SIG-M5 treated with dmso at 0.1 percent for 504 hours (cell line): ENCODE data around the gene FAM120B.

Experiments
- DNase-seq: peaks from one replicate; lab custom pipeline; 2025; ENCODE audit not compliant: unreplicated experiment; lab: John Stamatoyannopoulos, UW

The FAM120B gene

DNA sequence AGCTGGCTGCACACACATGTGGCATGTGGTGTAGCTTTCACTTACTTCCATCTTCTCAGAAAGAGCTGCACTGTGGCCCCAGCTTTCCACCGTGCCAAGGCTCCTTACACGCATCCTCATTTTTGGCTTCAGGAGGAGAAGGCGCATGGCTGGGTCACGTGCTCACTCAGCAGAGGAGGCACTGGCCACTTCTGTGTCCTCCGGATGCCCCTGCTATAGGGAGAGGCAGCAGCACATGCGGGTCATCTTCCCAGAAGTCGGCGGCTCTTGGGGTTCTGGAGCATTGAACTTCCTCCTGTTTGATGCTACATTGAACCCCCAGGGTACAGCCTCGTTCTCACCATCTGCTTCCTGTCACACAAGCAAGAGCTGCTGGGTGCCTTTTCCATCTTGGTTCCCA, 111.3 kb downstream of the FAM120B start:
- DNase-seq, result no peak

DNA sequence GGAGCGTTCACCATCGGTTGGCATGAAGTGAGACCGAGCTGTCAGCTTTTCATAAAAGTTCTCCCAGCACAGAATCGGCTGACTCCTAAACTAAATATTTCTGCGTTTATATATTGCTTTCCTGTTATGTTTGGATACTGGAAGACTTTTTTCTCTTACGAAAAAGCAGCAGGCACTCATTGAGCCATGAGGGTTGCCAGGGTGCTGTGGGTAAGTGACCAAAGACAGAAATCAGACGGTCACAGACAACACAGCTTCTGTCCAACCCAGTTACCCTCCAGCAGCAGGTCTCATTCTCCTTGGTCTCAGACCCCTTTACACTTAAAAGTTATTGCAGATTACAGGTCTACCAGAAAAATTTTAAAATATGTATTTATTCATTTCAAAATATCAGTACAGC, 113.7 kb downstream of the FAM120B start:
- DNase-seq, result no peak

DNA sequence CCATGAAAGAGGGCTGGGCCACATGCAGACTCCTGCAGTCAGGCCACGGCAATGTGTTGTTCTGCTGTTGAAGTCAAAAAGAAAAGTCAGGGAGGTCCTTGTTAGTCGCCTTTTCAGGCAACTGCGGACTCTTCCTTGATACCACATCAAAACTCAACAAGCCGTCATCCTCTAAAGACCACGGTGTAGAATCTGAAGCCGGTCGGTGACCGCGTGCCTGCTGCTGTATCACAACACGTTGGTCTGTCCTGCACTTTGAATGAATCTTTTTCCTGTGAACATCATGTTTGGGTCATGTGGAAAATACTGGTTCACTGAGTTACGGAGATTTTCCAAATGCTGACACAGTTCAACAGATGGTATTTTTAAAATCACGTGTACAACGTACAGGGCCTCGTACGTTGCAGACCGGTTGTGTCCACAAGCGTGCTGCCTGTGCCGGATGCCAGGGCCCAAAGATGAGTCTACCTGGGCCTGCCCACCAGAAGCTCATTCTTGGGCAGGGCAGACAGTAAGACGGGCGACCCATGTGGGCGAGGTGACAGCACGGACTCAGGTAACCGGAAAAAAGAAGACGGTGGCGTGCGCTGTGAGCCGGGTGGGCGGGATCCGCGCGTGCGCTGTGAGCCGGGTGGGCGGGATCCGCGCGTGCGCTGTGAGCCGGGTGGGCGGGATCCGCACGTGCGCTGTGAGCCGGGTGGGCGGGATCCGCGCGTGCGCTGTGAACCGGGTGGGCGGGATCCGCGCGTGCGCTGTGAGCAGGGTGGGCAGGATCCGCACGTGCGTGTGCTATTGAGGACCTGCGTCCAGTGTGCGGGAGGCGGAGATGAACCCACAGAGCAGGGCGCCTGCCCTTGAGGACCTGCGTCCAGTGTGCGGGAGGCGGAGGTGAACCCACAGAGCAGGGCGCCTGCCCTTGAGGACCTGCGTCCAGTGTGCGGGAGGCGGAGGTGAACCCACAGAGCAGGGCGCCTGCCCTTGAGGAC, 114.5 kb downstream of the FAM120B start:
- no peak for DNase-seq

DNA sequence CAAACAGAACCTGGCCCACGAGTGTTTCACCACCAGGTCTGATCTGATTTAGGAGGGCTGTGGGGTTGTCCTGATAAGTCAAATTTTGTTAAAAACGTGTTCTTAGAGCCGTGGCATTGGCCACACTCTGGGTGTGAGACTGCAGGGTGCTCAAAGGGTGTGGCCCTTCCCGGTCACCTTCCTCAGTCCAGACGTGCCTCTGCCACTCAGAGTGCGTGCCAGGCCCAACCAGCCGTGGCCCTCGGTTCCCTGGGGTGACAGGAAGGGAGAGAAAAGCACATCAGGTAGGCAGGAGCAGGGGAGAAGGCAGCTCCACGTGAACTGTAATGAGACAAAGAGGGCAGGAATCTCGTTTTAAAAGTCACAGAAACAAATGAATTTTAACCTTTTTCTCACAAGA, 115.4 kb downstream of the FAM120B start:
- no peak for DNase-seq

DNA sequence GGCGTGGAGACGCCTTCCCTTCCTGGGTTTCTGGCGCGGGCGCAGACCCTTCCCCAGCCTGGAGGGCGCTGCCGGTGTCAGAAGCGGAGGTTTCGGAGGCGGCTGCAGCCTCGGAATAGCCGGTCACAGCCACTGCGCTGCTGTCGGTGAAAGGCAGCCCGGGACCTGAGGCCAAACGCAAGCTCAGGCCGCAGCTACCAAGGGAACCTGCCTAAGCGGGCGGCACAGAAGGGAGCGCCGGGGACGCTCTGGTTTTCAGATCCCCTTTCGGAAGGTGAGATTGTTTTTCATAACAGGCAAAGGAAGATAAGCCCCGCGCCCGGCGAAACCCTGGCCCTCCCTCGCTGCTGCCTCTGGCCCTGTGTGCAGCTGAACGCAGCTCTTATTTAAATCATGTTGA, 116.5 kb downstream of the FAM120B start:
- no peak for DNase-seq

DNA sequence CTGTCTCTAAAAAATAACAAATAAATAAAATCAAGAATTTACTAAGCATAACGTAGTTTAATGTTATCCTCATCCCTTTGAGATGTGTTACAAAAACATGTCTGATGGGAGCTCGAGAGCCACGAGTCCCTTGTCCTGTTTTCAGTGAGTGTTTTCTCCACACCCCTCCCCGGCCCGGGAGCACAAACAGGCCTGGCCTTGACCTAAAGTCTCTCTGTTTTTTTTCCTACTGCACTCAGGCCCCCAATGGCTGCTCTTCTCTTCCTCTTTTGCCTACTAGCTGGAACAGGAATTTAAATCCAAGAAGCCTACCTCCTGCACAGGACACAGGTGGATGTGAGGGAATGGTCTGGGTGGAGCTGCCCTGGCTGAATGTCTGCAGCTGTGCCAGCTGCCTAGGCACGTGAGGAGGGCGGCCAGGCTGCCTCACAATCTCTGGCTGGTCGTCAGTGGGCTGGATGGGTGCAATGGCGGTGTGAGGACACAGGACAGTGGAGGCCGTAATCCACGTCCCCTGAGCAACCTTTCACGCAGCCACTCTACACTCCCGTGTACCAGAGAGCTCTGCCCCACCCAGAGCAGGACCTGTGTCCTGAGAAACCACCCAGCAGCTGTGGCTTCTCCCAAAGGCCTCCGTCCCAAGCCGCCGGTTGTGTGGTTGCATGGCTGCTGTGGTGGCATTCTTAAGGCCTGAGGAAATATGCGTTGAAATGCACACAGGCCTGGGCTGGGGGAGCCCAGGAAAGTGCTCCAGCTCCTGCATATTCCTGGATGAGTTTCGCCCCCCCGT, 117.5 kb downstream of the FAM120B start:
- no peak for DNase-seq

DNA sequence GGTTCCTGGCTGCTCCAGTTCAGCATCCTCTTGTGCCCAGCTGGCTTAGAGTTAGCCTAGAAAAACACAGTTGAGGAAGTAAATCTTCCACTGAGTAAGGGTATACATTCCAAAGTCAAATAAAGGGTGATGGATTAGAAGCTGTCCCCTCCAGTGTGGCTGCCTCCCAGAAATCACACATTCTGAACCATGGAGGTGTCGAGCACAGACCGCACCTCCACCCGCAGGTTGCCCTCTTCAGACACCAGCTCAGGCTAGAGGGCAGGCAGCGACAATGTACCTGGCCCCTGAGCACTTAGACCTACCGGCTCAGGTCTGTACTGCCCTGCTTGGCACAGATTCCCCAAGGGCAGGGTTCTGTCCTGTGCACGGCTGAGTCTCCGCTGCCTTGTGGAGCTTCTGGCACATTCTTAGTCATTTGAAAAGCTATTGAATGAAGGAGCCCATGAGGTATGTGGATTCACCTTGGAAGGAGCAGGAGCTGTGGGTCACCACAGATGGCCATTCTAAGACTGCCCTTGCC, 118.1 kb downstream of the FAM120B start:
- no peak for DNase-seq

DNA sequence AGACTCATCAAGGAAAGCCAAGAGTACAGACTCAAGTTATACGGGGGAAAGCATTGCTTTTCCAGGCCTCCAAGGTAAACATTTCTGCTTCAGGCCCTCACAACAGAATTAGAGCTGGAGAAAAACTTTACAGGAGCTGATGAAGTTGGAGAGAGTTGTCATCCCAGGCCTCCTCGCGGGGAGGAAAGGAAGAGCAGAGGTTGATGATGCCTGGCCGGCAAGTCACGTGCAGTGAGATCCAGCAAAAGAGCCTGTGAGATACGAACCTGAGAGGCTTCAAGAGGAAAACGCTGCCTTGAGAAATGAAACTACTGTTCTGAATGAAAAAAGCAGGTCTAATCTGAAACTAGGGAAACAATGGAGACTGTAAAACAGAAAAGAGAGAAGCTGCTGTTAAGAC, 122.9 kb downstream of the FAM120B start:
- DNase-seq, result no peak

DNA sequence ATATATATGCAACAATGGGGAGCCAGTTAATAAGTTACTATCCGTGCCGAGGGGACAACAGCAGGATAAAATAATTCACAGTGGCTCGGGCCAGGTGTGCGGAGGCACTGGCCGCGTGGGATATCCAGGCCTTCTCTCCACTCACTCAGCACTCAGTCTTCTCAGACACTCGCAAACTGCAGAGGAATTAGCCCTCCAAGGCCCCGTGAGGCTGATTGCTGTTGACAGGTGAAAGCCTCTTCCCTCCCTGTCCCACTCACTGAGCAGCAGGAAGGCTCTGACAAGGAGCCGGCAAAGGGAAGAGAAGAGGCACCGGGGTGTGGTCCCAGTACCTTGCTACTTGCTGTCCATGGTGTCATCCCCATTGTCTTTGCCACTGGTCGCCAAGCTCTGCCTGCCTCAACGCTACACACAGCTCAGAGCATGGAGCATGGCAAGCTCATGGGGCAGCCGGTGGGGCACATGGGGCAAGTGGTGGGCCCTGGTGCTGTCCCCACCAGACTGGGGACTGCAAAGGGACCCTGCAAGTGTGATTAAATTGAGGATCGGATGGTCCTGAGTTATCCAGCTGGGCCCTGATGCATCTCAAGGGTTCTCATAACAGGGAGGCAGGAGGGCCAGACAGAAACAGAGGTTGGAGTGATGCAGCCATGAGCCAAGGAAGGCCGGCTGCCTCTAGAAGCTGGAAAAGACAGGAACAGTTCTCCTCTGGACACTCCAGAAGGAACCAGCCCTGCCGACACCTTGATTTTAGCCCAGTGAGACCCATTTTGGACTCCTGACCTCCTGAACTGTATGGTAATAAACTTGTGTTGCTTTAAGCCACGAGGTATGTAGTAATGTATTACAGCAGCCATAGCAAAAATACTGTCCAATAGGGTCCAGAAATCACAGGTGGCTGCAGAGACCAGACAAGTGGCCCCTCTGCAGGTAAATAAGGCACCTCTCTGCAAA, 126.9 kb downstream of the FAM120B start:
- no peak for DNase-seq

DNA sequence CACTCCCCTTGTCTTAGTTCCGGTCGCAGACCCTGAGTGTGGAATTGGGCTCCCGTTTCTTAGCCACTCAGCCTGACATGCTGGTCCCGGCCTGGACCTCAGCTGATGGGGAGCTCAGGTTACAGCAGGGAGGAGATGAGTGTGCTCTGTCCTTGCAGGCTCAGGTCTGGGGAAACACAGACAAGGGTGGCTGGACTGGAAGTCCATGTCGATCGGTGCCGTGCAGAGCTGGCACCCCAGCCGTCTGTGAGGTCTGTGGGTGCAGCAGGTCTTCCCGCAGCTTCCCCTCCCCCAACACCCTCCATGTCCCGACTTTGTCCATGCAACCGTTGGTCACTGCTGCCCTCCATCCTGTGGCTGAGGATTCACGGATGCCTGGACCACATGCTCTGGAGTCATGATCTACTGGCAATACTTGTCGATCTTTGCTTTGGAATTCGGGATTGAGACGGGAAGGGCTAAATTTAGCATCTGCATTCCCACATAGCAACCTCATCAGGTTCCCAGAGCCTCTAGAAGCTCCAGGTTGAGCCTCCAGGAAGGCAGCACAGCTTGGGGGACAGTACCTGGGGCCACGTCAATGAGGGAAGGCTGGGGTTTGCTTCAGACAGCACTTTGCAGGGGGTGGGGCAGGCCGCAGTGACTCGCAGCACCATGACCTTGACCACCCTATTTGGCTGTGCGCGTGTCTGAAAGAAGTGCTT, 127.7 kb downstream of the FAM120B start:
- DNase-seq, result no peak

DNA sequence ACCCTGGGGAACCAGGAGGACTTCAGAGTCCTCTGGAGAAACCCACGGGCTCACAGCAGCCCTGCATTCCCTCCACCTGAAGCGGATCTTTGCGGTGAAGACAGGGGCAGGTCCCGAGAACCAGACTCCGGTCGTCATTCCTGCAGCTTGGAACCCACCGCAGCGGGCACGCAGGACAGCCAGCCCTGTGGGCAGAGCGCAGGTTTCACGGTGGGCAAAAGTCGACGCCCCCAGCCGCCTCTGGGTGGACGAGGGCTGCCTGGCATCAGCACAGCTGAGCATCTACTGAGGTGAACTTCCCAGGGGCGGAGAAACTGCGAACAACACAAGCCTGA, 128.2 kb downstream of the FAM120B start:
- no peak for DNase-seq

DNA sequence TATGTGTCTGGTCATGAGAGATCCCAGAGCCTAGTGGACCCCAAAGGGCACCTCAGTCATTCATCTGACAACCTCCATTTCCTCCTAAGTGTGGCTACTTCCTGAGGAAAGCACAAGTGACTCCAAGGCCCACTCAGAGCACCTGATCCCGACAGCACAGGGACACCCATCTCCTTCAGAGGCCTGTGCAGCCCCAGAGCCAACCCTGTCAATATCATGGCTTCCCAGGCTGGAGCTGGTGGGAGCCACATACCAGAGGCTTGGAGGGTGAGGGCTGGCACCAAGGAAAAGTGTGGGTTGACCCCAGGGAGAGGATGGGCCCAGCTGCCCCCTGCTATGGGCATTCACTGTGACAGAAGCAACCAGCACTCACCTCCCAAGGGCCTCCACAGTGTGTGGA, 129.2 kb downstream of the FAM120B start:
- DNase-seq, result no peak

DNA sequence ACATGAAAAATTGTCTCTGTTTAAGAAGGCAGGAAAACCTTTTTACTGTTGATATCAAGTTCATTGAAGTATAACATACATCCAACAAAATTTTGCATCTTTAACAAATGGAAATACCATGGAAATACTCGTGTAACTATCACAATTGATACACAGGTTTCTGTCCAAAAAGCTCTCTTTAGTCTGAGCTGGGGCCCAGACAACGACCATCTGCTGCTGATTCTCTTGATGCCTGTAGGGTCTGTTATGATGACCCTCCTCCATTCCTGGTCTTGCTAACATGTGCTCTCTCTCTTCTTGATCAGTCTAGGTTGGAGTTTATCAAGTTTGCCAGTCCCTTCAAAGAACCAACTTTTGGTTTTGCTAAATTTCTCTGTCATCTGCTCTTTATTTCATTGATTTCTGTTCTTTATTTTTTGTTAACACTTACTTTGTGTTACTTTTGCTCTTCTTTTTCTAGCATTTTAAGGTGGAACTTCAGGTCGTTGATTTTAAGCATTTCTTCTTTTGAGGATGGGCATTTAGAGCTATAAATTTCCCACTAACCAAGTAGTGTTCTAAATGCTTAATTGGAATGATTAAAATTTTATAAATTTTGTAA, 129.8 kb downstream of the FAM120B start:
- DNase-seq, result no peak

DNA sequence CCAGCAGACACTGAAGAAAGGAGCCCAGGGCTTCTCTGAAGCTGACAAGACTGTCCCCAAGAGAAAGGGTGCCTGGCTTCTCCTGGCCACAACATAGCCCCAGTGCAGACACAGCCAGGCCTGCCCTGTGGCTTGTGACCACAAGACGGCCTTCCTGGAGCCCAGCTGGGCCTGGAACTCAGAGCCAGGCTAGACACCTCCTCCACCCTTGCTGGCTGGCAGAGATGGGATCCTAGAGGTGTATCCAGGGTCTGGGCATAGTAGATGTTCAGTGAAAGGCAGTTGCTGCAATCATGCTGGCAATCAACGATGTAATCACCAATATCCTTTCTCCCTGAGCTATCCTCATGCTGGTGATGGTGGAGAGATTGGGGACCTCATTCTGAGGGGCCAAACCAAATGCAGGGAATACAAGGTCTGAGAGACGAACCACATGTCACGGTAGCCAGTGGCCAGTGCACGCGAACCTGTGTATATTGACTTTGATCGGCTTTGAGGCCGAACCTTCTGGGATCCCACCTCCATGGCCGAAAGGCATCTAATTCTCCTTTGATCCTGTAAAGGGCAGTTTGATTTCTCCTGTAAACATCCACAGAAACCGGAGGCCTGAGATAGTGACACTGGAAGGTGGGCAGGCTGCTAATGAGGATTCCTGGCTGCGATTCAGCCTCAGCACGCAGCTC, 131.3 kb downstream of the FAM120B start:
- DNase-seq, result no peak

DNA sequence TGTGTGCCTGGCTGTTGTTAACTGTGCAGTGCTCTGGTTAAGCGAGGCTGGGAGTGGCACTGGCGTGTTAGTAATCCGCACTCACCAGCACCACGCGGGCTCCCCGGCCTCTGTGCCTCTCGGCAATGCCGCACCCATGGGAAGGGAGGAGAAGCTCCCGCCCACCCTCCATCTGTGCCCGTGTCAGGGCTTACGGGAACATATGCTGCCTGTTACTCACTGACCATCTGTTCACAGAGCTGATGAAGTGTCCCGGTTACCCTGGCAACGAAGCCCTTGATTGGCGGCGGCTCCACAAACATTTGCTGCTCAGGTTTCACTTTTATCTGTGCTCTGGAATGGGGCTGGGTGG, 131.8 kb downstream of the FAM120B start:
- DNase-seq, result peak; percentile 8

DNA sequence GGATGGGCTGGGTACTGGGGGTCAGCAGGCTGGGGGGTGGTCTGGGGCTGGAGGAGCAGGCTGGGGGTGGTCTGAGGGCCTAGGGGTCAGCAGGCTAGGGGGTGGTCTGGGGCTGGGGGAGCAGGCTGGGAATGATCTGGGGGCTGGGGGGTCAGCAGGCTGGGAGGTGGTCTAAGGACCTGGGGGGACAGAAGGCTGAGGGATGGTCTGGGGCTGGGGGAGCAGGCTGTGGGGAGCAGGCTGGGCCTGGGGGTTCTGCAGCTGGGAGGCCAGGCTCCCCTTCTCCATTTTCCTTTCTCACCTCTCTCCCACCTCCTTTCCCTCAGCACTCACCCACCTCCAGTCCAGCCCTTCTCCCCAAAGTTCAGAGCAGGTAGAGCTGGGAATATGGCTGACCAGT, 132.3 kb downstream of the FAM120B start:
- no peak for DNase-seq

DNA sequence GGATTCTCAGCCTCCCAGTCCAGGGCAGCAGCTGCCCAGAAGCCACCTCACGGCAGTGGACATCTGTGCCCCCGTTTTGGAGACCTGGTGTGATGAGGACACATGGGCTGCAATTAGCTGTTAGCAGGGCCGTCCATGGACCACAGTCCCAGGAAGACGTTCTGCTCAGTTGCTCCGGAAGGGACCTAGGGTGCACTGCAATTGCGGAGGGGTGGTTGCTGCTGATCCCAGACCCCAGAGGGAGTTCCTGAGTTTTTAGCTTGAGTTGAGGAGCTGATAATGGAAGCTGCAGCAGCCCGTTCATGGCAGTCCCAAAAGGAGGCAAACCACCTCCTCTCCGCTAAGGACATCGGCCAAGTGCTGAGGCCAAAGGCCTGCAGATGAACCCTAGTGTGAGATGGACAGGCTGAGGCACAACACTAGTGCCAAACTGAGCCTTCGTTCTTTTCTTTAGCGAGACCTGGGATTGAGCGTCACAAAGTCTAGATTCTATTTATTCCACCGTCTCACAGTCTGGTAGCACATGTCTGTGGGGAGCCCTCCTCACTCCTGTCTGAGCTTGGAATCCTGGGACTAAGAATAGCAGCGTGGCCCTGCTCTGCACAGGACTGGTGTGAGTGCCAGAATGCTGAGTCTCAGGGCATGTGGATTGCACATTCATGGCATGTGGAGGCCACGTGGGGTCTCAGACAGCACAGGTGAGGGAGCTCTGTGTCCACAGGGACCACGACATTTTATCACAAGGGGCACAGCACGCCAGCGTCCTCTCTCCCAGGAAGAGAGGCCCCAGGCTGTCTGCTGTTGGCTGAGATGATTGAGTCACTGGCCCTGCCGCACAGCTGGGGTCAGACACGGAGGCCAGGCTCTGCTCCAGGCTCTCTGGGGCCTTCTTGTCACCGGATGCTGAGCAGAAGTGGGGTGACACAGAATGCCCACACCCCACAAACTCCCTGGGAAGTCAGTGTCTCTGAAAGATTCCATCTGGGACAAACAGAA, 133.1 kb downstream of the FAM120B start:
- DNase-seq, result no peak

DNA sequence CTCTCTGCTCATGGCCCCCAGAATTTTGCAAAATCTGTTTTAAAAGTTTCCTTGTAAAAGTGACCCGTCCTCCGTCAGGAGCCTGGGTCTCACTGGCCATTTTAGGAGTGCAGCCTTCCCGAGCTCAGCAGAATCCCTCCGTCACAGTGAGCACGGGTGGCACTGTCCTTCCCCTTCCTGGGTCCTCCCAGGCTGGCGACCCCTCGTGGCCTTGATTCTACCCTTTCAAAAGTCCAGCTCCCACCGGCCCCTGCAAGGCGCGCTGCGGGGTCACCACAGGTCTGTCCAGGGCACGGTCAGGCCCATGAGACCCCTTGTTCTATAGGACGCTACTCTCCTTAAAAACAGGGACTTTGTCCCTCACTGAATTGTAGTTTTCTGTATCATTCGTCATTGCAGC, 133.9 kb downstream of the FAM120B start:
- DNase-seq, result no peak
